Uterus (tissue), 2 donors: ENCODE measurements around the gene KRT23.

Experiments
- CTCF ChIP-seq, 4 experiments: fragments of 200-600 bp in 2 of 4; fragments of 450-650 bp in 2 of 4; sonication (generic) in 2 of 4; IDR thresholded peaks; one replicate each; pipeline ENCODE4 v1.5.1; 2016 to 2019; ENCODE audit warnings: antibody characterized with exemption in 4 of 4, mild to moderate bottlenecking in 2 of 4, moderate library complexity in 1 of 4
- POLR2A ChIP-seq, 2 donors: fragments of 450-650 bp; IDR thresholded peaks; one replicate each; pipeline ENCODE4 v1.6.1; 2016; ENCODE audit warnings: antibody characterized with exemption in 2 of 2, mild to moderate bottlenecking in 1 of 2, moderate library complexity in 1 of 2

- TF ChIP-seq CTCF (IDR thresholded peaks at IDR 0.05): no peak
- no peak for TF ChIP-seq POLR2A (IDR thresholded peaks at IDR 0.05)
Measured at GRCh38 chr17:40960144-40960543, 22.7 kb upstream of the KRT23 start.
